GM19438 (cell line): ENCODE measurements around the gene RNU1-4.
"Not testable (repeated sequence)": the region's sequence is repeated elsewhere in the genome, so short reads cannot be mapped to it uniquely, and the experiment has no call there.

Experiments used
- ATAC-seq: cut with Tn5 transposase; IDR thresholded peaks from one replicate; pipeline ENCODE4 v1.9.1; 2021; ENCODE audit warnings: low read depth; ENCODE audit not compliant: unreplicated experiment

Gene RNU1-4

GRCh38 chr1:16725439-16726245 lies 14.7 kb upstream of the RNU1-4 start:
- ATAC-seq, result not testable (repeated sequence)

DNA sequence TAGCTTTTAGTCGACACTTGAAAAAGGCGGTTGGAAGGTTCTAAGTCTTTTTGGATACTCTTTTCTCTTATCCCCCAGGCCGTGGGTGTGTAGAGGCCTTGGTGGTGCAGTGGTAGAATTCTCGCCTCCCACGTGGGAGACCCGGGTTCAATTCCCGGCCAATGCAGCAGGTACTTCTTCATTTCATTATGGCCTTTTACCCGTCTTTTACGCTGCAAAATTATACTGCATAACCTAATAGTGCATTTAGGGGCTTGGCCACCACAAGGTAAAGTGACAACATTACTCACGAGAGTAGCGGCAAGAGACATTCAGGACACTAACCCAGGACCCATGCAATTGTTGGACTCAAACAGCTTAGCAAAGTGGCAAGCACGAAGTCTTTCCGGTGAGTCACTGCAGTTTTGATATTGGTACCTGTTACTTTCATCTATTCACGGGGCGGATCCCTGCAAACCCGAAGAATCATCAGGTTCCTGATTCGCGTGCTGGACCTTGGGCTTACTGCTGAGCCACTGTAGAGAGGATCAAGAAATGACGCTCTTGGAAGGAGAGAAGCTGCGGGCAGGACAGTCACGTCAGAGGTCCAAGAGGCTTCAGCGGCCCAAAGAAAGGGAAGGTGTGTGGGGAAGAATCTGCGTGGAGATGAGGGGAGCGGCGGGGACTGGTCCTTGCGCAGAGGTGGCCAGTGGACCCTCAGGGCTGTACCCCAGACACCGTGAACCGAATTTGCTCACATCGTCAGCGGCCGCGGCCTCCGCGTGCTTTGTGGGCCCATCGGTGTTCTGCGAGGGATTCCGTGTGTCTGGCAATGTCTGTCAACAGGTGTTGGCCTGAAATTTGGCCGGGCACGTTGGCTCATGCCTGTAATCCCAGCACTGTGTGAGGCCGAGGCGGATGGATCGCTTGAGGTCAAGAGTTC lies 12.9 kb upstream of the RNU1-4 start:
- no peak for ATAC-seq

DNA sequence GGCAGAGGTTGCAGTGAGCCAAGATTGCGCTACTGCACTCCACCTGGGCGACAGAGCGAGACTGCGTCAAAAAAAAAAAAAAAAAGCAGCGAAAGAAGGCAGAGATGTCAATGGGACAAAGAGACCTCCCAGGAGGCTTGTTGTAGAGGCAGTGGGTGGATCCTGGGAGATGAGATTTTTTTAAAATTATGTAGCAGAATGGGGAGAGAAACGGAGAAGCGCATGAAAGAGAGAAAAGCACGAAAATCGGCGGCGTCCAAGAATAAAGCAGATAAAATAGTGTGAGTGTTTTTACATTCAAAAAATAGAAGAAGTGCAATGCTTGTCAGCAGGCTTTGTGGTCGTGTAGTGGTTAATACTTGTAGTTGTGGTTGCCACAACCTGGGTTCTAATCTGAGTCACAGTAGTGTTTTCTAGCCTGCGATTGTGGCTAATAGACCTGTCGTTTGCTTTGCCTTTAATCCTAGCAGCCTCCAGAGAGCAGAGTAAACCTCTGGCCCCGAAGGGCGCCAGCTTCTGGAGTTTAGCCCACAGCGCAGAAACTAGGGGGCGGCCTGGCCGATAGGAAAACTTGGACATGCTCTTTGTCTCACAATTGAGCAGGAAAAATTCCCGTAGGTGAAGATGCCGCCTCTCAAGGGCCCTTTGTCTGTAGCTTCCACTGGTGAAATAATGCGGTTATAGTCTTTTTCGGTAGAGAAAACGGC lies 11.9 kb upstream of the RNU1-4 start:
- ATAC-seq, result peak; percentile 86

- not testable (repeated sequence) for ATAC-seq
Observed at GRCh38 chr1:16732254-16732896, 7.9 kb upstream of the RNU1-4 start.

DNA sequence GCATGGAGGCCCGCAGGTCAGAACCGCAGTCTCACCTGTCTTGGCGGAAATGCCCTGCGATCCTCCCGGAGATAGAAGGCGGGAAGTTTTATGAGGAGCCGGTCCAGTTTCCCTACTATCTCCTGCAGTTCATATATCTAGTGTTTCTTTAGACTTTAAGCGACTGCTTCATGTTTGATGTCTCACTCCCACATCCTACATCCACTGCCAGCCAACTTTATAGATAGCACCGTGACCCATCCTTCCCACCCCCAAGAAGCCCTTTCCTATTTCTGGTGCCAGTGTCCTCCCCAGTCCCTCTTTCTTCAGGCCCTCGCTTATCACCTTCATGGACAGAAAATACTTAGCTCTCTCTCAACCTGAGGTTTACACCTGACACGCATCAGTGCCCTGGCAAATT lies 914 bp downstream of the RNU1-4 start:
- ATAC-seq, result not testable (repeated sequence)

DNA sequence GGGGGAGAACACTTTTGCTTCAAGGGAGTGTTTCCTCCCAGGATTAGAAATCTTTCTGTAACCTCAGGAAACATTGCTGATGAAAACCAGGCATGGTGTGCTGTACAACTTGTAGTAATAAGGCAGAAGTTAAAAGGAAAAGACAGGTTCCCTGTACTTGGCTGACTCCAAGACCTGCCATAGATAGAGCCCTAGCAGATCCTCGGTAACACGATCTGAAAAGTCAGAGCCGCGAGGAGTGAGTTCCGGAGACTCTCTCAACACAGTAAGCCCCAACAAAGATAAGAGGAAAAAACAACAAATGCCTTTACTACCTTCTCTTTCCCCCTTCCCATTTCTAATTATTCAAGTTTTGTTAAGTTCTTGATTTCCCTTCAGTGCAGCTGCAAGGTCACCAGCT lies 7.3 kb downstream of the RNU1-4 start:
- not testable (repeated sequence) for ATAC-seq

- not testable (repeated sequence) for ATAC-seq
Observed at GRCh38 chr1:16748710-16749109, 8.4 kb downstream of the RNU1-4 start.

- ATAC-seq, result not testable (repeated sequence)
Observed at GRCh38 chr1:16749910-16750888, 9.9 kb downstream of the RNU1-4 start.

GRCh38 chr1:16752770-16753169 lies 12.5 kb downstream of the RNU1-4 start:
- ATAC-seq, result not testable (repeated sequence)

GRCh38 chr1:16755385-16755784 lies 15.1 kb downstream of the RNU1-4 start:
- ATAC-seq, result not testable (repeated sequence)

DNA sequence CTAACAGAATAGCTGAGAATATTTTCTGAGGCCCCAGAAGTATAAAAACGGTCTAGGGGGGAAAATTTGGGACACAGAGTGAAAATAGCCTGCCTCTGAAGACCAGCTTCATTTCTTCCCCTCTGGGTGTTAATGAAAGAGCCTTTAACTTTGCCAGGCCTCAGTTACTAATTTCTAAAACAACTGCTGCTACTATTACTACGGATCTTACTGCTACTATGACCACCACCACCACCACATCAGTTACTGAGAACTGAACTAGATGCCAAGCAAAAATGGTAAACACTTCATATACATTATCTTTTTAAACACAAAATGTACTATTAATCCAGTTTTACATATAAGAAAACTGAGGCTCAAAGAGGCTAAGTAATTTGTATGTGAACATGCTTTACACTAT lies 15.6 kb downstream of the RNU1-4 start:
- ATAC-seq, result not testable (repeated sequence)

GRCh38 chr1:16757574-16757973 lies 17.3 kb downstream of the RNU1-4 start:
- ATAC-seq, result not testable (repeated sequence)

- ATAC-seq, result not testable (repeated sequence)
Observed at GRCh38 chr1:16758060-16758459, 17.7 kb downstream of the RNU1-4 start.

DNA sequence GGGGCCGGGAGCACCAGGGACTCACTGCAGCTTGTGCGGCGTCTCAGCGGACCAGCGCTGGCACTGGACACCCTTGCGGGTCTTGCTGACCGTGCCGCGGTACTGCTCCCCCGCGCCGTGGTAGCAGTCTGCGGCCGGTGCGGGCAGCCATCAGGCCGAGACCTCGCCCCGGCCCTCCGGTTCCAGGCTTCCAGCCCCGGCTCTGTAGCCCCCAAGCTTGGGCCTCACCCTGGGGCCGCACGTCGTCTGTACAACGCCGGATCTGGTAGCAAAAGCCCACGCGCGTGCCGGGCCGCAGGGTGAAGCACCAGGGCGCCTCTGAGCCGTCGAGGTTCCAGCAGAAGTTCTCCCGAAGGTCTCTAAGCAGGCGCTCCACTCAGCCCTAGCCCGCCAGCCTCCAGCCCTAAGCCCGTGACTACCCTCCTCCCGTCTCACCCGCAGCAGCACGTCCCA lies 18.8 kb downstream of the RNU1-4 start:
- ATAC-seq, result not testable (repeated sequence)

- not testable (repeated sequence) for ATAC-seq
Observed at GRCh38 chr1:16759650-16760455, 19.5 kb downstream of the RNU1-4 start.

DNA sequence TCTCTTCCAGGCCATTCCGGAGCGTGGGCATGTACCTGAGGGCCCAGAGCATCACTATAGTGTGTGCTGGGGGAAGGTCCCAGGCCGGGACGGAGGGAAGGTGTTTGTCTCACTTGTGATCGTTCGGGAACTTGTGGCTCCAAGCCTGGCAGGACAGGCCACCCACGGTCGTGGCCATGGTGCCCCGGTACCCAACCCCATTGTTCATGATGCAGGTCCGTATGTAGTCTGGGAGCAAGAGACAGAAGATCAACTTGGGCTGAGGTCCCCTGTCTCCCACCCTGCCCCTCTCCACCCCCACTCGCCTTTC lies 20.1 kb downstream of the RNU1-4 start:
- not testable (repeated sequence) for ATAC-seq

GRCh38 chr1:16760801-16761200 lies 20.5 kb downstream of the RNU1-4 start:
- not testable (repeated sequence) for ATAC-seq

GRCh38 chr1:16764248-16764819 lies 24.0 kb downstream of the RNU1-4 start:
- not testable (repeated sequence) for ATAC-seq
